ENCODE measurements around the gene GPR3.
A peak's percentile ranks its signal among the peaks of the same experiment; 100 is the strongest.
"Not testable (repeated sequence)": the region's sequence is repeated elsewhere in the genome, so short reads cannot be mapped to it uniquely, and the experiment has no call there.

Gene GPR3

DNA sequence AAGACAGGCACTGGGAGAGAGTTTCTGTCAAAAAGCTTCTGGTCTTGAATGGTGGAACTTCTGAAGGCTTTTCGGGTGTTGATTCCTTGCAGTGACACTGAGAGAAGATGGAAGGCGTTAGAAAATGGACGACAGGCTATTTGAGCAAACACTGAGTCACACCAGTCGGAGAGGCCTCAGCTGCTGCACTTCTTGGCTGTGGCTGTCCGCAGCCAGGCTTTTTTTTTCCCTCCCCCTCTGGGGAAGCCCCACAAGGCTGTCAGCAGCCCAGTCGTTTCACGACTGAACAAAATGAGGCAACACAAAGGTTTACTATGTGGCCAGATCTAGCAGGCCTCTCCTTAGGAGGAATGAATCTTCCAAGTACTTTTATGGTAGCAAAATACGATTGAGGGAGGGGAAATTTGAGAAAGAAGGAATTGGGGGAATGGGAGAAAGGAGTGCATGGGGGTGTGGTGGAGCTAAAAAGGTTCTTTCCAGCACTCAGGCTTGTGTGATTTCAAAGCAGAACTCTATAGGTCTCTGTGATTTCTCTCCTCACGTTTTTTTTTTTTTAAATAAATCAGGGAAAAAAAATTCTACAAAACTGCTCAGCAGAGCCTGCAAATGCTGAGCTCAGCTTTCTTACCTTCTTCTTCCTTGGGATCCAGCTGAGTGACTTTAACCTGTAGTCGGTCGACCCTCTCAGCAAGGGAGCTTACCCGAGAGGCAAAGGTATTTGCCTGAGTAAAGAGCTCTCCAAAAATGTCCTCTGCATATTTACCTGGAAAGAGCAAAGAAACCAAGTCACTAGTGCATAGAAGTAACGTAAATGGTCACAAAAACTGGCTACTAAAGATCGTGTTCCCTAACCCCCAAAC is 26.1 kb downstream of the GPR3 start:
- no peak for DNase-seq (ENCODE audit: insufficient read length, low spot score)

DNA sequence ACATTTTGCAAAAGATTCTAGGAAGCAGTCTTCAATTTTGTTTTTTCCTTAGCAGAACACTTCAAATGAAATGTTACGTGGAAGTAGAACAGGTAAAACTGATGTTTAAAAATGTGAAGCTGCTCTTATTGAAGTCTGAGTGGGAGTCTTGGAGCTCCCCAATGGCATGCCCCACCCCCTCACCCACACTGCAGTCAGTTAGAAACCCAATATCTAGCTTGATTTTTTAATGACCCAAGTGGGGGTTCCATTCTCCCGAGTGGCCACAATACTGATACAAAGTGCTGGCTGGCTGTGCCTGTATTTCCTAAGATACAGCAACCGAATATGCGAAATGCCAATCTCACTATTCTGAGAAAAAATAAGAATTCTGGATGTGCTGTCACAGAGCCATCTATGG is 31.3 kb downstream of the GPR3 start:
- DNase-seq (ENCODE audit: insufficient read length, low spot score) (no peak), FAIRE-seq (no peak)

More for the DNA sequence above, 26.1 kb downstream of the GPR3 start:
- peak; percentile 82 for FAIRE-seq

DNA sequence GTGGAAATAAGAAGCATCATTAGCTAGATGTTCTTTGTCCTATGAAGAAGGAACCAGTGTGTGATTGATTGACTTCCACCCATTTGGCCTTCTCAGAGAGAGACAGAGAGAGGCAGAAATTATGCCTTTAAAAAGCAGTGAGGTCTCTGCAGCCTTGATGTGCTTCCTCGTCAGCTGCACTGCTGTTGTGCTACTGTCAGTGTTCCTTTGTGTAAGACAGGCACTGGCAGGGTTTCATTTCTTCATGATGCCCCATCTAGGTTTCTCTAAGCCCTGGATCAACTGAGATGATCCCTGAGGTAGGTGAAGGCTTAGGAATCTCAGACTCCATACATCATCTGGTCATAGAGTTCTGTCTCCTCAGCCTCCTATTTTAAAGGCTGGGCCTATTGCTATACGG is 34.9 kb downstream of the GPR3 start:
- DNase-seq (ENCODE audit: insufficient read length, low spot score) (no peak), FAIRE-seq (no peak)

DNA sequence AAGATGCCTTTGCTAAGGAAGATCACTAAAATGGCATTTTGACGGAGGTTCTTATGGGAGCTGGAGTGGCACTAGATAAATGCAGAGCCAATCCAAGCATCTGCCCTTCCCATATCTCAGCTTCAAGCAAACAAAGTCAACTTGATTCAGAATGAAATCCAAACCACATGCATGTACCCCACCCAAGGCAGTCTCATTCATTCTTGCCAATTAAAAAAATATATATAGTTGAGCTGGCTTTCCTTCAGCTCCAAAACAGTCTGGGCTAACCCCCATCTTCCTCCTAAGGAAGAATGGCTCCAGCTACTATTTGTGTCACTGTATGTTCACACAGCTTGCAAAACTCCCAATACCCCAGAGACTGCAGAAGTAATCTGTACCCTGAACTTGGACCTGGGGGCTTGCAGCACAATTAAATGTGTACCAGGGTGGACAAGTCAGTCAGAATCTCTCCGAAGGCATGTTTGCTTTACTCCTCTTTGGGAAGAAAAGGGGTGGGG is 35.4 kb downstream of the GPR3 start:
- FAIRE-seq, result no peak
- no peak for DNase-seq (ENCODE audit: insufficient read length, low spot score)

DNA sequence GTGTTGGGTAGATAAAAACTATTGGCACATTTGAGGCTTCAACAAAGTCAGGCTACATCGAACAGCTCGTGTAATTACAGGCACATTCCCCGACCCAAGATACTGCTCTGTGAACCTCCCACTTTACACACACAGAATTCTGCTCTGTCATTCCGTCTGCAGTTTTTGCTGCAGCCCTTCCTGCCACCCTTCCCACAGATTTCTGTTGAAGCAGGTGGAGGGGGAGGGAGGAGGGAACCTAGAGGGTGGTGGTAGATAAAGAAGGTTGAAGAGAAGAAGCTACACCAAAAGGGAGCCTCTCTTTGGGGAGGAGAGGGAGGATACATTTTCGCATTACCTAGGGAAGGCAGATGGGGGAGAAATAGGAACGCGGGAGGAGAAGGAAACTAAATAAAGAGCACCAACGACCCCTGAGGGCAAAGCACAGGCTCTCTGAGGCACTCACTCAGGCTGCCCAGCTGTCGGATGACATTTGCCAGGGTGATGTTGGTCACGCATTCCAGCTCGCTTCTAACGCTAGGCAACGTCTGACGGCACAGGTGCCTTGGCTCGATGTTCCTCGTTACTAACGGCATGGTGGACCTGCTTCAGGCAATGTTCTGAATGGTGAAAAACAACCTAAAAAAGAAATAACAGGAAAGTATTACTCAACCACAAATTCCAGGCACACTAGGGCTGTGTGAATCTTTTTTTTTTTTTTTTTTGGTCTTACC is 36.0 kb downstream of the GPR3 start:
- no peak for DNase-seq (ENCODE audit: insufficient read length, low spot score)
- no peak for FAIRE-seq

DNA sequence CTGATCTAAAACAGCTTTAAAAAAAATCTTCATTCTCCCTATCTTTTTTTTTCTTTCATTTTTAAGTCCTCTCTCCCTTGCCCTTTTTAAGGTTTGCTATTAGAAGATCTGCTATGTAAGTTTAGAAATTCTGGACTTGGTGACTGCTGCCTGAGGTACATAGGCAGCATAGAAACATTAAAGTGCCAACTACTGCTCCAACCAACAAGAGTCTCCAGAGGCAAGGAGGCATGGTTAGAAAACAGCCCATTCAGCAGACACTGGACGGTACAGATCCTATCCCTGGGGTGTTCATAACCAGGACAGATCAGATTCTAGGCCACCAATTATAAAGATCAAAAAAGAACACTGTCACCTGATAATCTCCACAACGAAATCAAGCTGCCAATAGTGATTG is 36.6 kb downstream of the GPR3 start:
- FAIRE-seq (peak; percentile 33), DNase-seq (ENCODE audit: insufficient read length, low spot score) (no peak)

DNA sequence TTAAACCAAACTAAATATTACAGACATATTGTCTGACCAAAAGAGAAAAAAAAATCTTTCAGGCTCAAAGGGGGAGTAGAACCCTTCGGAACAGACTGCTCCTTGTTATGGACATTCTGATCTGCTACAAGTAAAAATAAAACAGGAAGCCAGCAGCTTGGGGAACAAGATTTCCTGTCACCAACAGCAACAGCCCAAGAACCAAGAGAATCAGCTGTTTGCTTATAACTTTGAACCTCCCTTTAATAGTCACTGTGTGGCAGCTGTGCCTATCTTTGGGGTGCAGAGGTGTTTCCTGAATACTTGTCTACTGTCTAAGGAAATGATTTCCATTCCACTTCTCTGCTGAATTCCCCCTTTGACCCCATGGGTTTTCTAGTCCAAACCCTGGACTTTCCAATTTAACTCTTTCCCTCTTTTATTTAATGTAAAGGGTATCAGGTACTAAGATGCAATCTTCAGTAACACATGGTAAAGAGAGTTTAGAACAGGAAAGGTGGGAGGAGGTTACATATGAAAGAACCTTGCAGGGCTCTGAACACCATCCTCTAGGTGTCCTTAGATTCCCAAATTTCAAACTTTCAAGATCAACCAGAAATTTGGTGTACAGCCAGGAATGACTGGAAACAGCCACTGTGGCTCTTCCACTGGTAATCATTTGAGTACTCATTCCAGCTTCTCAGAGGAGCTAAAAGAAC is 38.6 kb downstream of the GPR3 start:
- FAIRE-seq (peak; percentile 54), DNase-seq (ENCODE audit: insufficient read length, low spot score) (no peak)

DNA sequence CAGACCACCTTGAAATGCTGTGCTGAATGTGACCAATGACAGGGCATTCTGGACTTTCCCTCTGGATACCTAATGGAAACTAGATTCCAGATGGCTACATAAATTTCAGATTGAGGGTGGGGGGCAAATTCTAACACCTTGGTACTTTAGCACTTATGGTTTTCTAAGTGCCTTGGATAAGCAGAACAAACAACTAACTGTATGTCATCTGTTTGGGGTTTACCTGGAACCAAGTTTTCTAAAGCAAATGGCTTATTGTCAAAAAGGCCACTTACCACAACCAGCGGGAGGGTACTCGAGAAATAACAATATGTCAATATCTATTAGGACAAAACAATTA is 39.1 kb downstream of the GPR3 start:
- FAIRE-seq (no peak), DNase-seq (ENCODE audit: insufficient read length, low spot score) (no peak)

DNA sequence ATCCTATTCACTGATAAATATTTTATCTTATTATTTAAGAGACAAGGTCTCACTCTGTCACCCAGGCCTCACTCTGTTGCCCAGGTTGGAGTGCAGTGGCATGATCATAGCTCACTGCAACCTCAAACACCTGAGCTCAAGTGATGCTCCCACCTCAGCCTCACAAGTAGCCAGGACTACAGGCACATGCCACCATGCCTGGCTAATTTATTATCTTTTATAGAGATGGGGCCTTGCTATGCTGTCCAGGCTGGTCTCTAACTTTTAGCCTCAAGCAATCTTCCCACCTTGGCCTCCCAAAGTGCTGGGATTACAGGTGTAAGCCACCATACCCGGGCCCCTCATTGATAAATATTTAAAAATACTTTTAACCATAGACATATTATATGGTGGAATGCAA is 40.3 kb downstream of the GPR3 start:
- DNase-seq (ENCODE audit: insufficient read length, low spot score); FAIRE-seq: not testable (repeated sequence)

DNA sequence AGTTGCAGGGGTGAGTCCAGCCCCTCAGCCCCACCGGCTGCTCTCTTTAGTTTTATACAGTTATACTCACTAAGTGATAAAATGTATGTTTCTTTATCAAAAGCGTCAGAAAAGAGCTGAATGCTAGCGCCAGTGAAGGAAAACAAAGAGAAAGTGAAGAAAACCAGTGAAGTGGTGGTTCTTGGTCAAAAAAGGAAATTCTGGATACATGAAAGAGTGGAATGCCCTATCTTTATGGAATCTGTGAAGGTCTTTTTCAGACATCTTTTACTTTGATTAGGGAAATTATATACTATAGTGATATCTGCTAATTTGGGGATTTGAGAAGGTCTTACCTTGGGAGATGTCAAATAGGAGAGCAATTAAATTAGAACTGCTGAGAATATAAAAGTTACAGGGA is 41.3 kb downstream of the GPR3 start:
- DNase-seq (ENCODE audit: insufficient read length, low spot score), result no peak
- peak; percentile 78 for FAIRE-seq

DNA sequence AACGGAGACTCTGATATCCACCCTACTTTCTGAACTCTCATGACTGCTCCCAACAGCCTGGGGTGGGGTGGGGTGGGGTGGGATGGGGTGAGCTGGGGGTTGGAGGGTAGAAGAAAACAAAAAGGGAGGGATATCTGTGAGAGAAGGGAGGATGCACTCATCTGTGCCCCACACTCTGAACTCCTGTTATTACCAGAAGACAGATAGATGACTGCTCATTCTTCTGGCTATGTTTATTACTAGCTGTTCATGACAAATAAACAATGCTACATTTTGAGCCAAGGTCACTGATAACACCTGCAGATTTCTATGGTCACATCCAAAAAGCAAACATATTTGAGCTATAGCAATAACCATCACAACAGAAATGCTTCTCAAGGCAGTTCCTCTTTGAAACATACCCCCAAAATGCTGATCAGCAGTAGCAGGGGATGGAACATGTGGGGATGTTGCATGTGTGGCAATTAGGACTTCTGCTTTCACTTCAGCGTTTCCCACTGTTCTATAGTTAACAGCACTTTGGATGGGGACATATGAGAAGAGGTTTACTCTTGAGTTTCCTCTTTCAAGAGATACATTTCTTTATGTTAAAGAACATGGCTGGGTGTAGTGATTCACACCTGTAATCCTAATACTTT is 43.3 kb downstream of the GPR3 start:
- FAIRE-seq, result peak; percentile 94
- DNase-seq (ENCODE audit: insufficient read length, low spot score), result no peak

DNA sequence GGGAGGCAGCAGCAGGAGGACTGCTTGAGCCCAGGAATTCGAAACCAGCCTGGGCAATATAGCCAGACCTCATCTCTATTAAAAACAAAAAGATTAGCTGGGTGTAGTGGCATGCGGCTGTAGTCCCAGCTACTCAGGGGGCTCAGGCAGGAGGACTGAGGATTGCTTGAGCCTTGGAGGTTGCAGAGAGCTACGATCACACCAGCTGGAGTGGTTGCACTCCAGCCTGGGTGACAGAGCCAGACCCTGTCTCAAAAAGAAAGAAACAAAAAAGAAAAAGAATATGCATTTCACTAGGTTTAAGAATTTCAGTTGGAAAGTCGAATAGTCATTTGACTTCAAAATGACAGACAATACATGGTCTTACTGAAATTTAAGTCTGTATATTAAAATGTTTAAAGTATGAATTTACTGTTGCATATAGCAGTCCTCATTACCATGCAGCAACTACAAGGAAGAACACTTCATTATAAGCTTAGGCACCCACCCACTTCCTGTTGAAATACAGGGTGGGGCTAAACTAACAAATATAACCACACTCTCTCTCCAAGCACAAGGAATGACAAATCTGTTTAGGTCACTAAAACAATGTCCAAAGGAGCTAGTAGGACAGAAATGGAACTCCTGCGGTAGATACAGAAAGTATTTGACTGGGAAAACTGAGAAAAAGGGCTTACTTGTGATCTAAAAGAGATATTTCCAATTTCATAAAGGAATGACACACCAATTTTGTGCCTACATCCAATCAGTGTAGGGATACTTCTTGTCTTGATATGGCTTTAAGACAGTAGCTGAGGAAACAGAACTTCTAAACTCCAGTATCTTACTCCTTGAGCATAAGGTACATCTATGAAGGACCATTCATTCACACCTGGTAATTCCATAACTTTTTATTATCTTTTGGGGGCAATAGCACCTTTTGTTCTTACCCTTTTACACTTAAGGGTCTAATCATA is 44.1 kb downstream of the GPR3 start:
- no peak for DNase-seq (ENCODE audit: insufficient read length, low spot score)

DNA sequence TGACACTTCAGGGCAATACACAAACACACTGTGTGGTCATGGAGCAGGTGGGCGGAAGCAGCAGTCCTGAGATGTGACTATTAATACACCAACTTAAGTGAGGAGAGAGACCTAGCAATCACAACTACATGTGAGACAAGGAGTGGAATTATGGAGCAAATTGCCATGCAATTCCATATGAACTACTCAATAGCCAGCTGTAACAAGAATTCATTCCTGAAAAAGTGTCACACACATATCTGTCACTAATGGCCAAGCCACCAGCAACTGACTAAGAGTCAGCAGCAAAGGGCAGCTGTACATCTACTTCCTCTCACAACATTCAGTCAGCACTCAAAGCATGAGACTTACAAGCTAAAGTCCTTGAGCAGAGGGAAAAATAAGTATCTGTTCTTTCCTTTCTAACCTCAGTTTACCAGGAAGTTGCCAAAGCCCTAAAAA is 46.2 kb downstream of the GPR3 start:
- FAIRE-seq (peak; percentile 72), DNase-seq (ENCODE audit: insufficient read length, low spot score) (no peak)

More for the DNA sequence above, 44.1 kb downstream of the GPR3 start:
- FAIRE-seq, result peak; percentile 70

DNA sequence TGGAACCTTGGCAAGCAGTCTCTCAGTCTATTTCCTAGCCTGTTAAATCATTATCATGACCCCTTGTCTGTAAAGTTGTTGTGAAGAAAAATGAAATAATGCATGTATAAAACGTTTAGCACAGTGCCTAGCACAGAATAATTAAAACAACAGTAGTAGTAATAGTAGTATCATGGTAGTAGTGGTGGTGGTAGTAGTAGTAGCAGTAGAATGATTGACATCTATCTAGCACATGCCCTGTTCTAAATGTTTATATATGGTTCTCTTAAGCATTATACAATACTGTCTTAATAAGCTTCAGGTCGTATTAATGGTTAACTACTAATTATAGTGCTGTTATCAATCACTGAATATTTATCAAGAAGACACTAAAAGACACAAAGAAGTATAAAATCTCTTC is 46.7 kb downstream of the GPR3 start:
- FAIRE-seq, result no peak

DNA sequence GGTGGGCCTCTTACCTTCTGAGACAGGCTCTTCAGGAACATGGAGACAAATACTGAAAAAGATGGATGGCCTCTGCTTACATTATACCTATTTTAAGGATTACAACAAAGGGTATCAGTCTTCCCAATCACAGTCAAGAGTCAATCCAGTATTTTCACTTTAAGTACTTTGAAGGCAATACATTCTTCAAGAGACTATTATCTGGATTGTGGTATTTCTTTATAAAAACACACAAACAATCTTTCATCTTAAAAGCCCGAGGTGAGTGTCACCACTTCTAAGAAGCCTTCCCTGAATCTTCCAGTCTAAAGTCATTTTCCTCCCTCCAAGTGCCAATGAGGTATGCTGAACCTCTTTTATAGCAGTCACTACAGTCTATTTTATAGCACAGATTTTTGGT is 52.2 kb downstream of the GPR3 start:
- DNase-seq (ENCODE audit: insufficient read length, low spot score) (no peak), FAIRE-seq (no peak)

More for the DNA sequence above, 46.7 kb downstream of the GPR3 start:
- no peak for DNase-seq (ENCODE audit: insufficient read length, low spot score)

Measured in GM19239 (cell line).